Measurements from ENCODE around the gene RBM14. TPM values are rescaled to one million over a fixed set of nuclear protein-coding genes. Genes with fewer than 3 reads are reported as not detected.
A peak's percentile ranks its signal among the peaks of the same experiment; 100 is the strongest.

RBM14 gene
- total and polyA plus RNA-seq, 2 of the 4 experiments (the other 2 are of a cell fraction), result 9.3 to 31.1 TPM

- Histone ChIP-seq H3K4me1 (ENCODE audit: control insufficient read depth, insufficient read depth, low read length) (peaks cover 2% of the 10 kb centered on the region; the same call in 1 of the 2 replicates), H3K23ac (ENCODE audit: low read depth, low read length) (peak overlapping the region; percentile 48; the same call in 1 of the 2 replicates), H2BK5ac (ENCODE audit: low read depth, low read length, poor library complexity, severe bottlenecking) (peak overlapping the region; percentile 86), H4K8ac (ENCODE audit: low read depth in 2 of 2, low read length in 2 of 2) (peak overlapping the region; percentile 42 to 69; a peak in 2 of 4 replicates), H2BK120ac (ENCODE audit: low read depth, low read length) (no peak overlapping the region), H3K27me3 (ENCODE audit: control insufficient read depth, insufficient read depth, low read length) (no peaks in the 10 kb centered on the region), H3K14ac (replicated peaks; ENCODE audit: low read depth, low read length) (peak overlapping the region; percentile 66), H2BK15ac (ENCODE audit: low read depth, low read length) (no peak overlapping the region), H4K5ac (ENCODE audit: low read depth, low read length) (no peak overlapping the region), H2AFZ (replicated peaks; ENCODE audit: low read length, poor library complexity) (peak overlapping the region; percentile 98), H3K4ac (ENCODE audit: low read depth, low read length) (peak overlapping the region; percentile 96), H3K79me1 (ENCODE audit: low read depth in 1 of 2, low read length in 2 of 2) (peaks cover 5 to 49% of the 10 kb centered on the region in 2 experiments; a peak in 3 of 4 replicates), H2BK20ac (ENCODE audit: low read depth, low read length) (no peak overlapping the region), H3K27ac (ENCODE audit: insufficient read depth, low read length) (peak overlapping the region; percentile 86), H3K9me1 (ENCODE audit: insufficient read depth, low read length) (peaks cover 6% of the 10 kb centered on the region), H3K9ac (ENCODE audit: low read depth, low read length) (peak overlapping the region; percentile 84), H4K20me1 (ENCODE audit: insufficient read depth, low read length) (peaks cover 58% of the 10 kb centered on the region), H2AK9ac (replicated peaks; ENCODE audit: low read depth, low read length, poor library complexity) (peak overlapping the region; percentile 97), H3K4me2 (ENCODE audit: low read depth, low read length) (peak overlapping the region; percentile 97), H3K18ac (ENCODE audit: low read depth, low read length) (no peak overlapping the region; the same call in 1 of the 2 replicates), H2AK5ac (ENCODE audit: low read depth, low read length) (peak overlapping the region; percentile 16; the same call in 1 of the 2 replicates), H3K36me3 (ENCODE audit: control insufficient read depth, insufficient read depth, low read length) (peaks cover 6% of the 10 kb centered on the region; the same call in 1 of the 2 replicates), H3K9me3 (ENCODE audit: control insufficient read depth, insufficient read depth, low read length) (no peaks in the 10 kb centered on the region), H3K4me3 (ENCODE audit: insufficient read depth, low read depth, low read length) (peak overlapping the region; percentile 65), H4K91ac (ENCODE audit: insufficient read depth, low read depth, low read length) (peak overlapping the region; percentile 92; the same call in 1 of the 2 replicates), H3K56ac (ENCODE audit: extremely low read depth, insufficient read depth, low read length) (peak overlapping the region; percentile 48; the same call in 1 of the 2 replicates)
- intact Hi-C loops (cut with micrococcal nuclease), result loop anchor here (2.0 kb wide), 1 partner anchor 22 kb away; the partner anchor contains the start of gene RBM4
- in situ Hi-C loops (cut with MboI; ENCODE audit: low sequenced_read_pairs), result no loop called here
- POLR2A ChIA-PET (ENCODE audit: unreplicated experiment), result interaction anchor here (1.3 to 1.6 kb wide), 2 partner anchors 10 to 21 kb away, joined by 7 to 14 read pairs; partner anchors contain the start of gene RBM4
- TF ChIP-seq RCOR1 (IDR thresholded peaks at IDR 0.05; ENCODE audit: insufficient replicate concordance, low read length), result no peak
- no peak for TF ChIP-seq SMC3 (IDR thresholded peaks at IDR 0.05; ENCODE audit: low read depth, low read length)
- no TSS peak for BruUV-seq (replicated peaks)
- ATAC-seq (ENCODE audit: low read depth) (peak; percentile 5), DNase-seq (no peak)
- CTCF ChIA-PET, result interaction anchor here (0.7 kb wide), 1 partner anchor 19 kb away, joined by 3 read pairs; no protein-coding TSS in a partner anchor
- dilution Hi-C loops (cut with HindIII; ENCODE audit: low sequenced_read_pairs, unreplicated experiment), result no loop called here
- 0% methylated on average over 13 of the region's 38 CpGs; no CpG with 5 or more reads in 1 of the 2 experiments for WGBS, 2 experiments (ENCODE audit: extremely low coverage in 2 of 2, insufficient read length in 1 of 2)
Observed at GRCh38 chr11:66617155-66617834, 865 bp downstream of the RBM14 start.

Measured in IMR-90 (cell line).